Endothelial cell of umbilical vein (primary cell): ENCODE measurements around the gene NUDT14. TPM values are rescaled to one million over a fixed set of nuclear protein-coding genes. Genes with fewer than 3 reads are reported as not detected.

ENCODE experiments used
- BruUV-seq: library from RNA; stranded (reverse); fragments of 400-500 nt; replicated peaks from 2 replicates; lab custom pipeline; 2021; lab: Mats Ljungman, UMichigan
- CTCF ChIA-PET: fragments of 300-600, 350-600 bp; sonication (Branson Sonifier 250); formaldehyde crosslinking; loops from one replicate; lab custom pipeline; 2021; ENCODE audit warnings: antibody characterized with exemption, inconsistent platforms; lab: Charles Lee
- POLR2A ChIA-PET: fragments of 300-600, 350-600 bp; sonication (Branson Sonifier 250); formaldehyde crosslinking; loops from one replicate; lab custom pipeline; 2021; ENCODE audit warnings: antibody characterized with exemption, inconsistent platforms; lab: Charles Lee
- DNase-seq: peaks from one replicate; pipeline ENCODE4 v3.0.0-alpha.2; 2011; ENCODE audit warnings: low read depth, low spot score
- FAIRE-seq: peaks from 2 replicates; lab custom pipeline; 2011; peaks lifted over from hg19 to GRCh38; lab: Jason Lieb, UNC
- H2AFZ ChIP-seq: 2 replicates; pipeline ENCODE4 v1.6.0; 2012; ENCODE audit warnings: low read depth, low read length, control low read depth, inconsistent platforms
- H3K27ac ChIP-seq: 2 replicates; pipeline ENCODE4 v1.5.1; 2011; ENCODE audit warnings: low read depth, mild to moderate bottlenecking, control low read depth, low read length, moderate library complexity; ENCODE audit not compliant: insufficient read depth
- H3K27me3 ChIP-seq, 2 experiments: 2 replicates each; pipeline versions ENCODE4 v1.6.0 to v1.6.1; 2011; ENCODE audit warnings: low read length in 2 of 2, mixed read lengths in 1 of 2; ENCODE audit not compliant: control insufficient read depth in 2 of 2, insufficient read depth in 2 of 2
- H3K36me3 ChIP-seq, 2 experiments: 2 replicates in 1 of 2; 3 replicates in 1 of 2; pipeline ENCODE4 v1.5.1; 2011; ENCODE audit warnings: low read length in 2 of 2, mild to moderate bottlenecking in 1 of 2, moderate library complexity in 1 of 2; ENCODE audit not compliant: control insufficient read depth in 2 of 2, insufficient read depth in 2 of 2; ENCODE audit errors: extremely low read depth in 1 of 2
- H3K4me1 ChIP-seq: 3 replicates; pipeline ENCODE4 v1.5.1; 2011; ENCODE audit warnings: mild to moderate bottlenecking, low read length; ENCODE audit not compliant: control insufficient read depth, insufficient read depth; ENCODE audit errors: extremely low read depth
- H3K4me2 ChIP-seq: 2 replicates; pipeline ENCODE4 v1.6.1; 2011; ENCODE audit warnings: low read length, control low read depth, mixed read lengths; ENCODE audit not compliant: insufficient read depth
- H3K4me3 ChIP-seq, 3 experiments: fragments of 200-600 bp in 1 of 3; sonication (generic), shearing (Covaris generic) in 1 of 3; replicated peaks in 1 of 3; 2 replicates each; pipeline ENCODE4 v1.5.1; 2011 to 2016; ENCODE audit warnings: control low read depth in 3 of 3, low read length in 3 of 3, mild to moderate bottlenecking in 2 of 3, inconsistent platforms in 1 of 3, low read depth in 1 of 3, moderate library complexity in 1 of 3; ENCODE audit not compliant: insufficient read depth in 1 of 3
- H3K79me2 ChIP-seq: 2 replicates; pipeline ENCODE4 v1.6.0; 2012; ENCODE audit warnings: low read length, inconsistent platforms; ENCODE audit not compliant: control insufficient read depth, insufficient read depth
- H3K9ac ChIP-seq: replicated peaks from 2 replicates; pipeline ENCODE3; 2011; ENCODE audit warnings: low read length, control low read depth; ENCODE audit not compliant: insufficient read depth; ENCODE audit errors: extremely low read depth
- H3K9me1 ChIP-seq: replicated peaks from 3 replicates; pipeline ENCODE4 v1.6.0; 2011; ENCODE audit warnings: mild to moderate bottlenecking, low read length; ENCODE audit not compliant: control insufficient read depth, insufficient read depth; ENCODE audit errors: extremely low read depth
- H3K9me3 ChIP-seq: replicated peaks from 2 replicates; pipeline ENCODE4 v1.5.1; 2012; ENCODE audit warnings: low read length, inconsistent platforms; ENCODE audit not compliant: control insufficient read depth, insufficient read depth
- H4K20me1 ChIP-seq: replicated peaks from 2 replicates; pipeline ENCODE3; 2011; ENCODE audit warnings: mild to moderate bottlenecking, low read length; ENCODE audit not compliant: control insufficient read depth, insufficient read depth; ENCODE audit errors: extremely low read depth
- EZH2 ChIP-seq: IDR thresholded peaks from 2 replicates; pipeline ENCODE4 v1.6.1; 2012; ENCODE audit warnings: borderline replicate concordance, low read depth, mild to moderate bottlenecking, moderate library complexity, low read length, inconsistent platforms; ENCODE audit not compliant: severe bottlenecking
- FOS ChIP-seq: IDR thresholded peaks from 2 replicates; pipeline ENCODE4 v1.6.1; 2011; ENCODE audit warnings: mild to moderate bottlenecking, low read length, moderate library complexity, borderline replicate concordance; ENCODE audit not compliant: insufficient read depth
- GATA2 ChIP-seq: IDR thresholded peaks from 2 replicates; pipeline ENCODE4 v1.7.0; 2011; ENCODE audit warnings: low read depth, mild to moderate bottlenecking, moderate library complexity, mixed read lengths, low read length; ENCODE audit not compliant: insufficient read length, insufficient read depth
- JUN ChIP-seq: IDR thresholded peaks from 2 replicates; pipeline ENCODE4 v1.6.1; 2011; ENCODE audit warnings: borderline replicate concordance, low read depth; ENCODE audit not compliant: insufficient read length, insufficient read depth
- MYC ChIP-seq: IDR thresholded peaks from one replicate; pipeline ENCODE4 v1.6.1; 2011; ENCODE audit warnings: mild to moderate bottlenecking, low read depth, low read length
- POLR2A ChIP-seq: IDR thresholded peaks from 2 replicates; pipeline ENCODE4 v1.6.1; 2012; ENCODE audit warnings: low read depth, mild to moderate bottlenecking, control low read depth, low read length
- POLR2AphosphoS5 ChIP-seq: IDR thresholded peaks from 2 replicates; pipeline ENCODE4 v1.6.1; 2012; ENCODE audit warnings: low read depth, mild to moderate bottlenecking, control low read depth, low read length, moderate library complexity; ENCODE audit not compliant: insufficient read depth
- dilution Hi-C: fragments of 300-500 bp; cut with MboI; formaldehyde crosslinking; loops from one replicate; pipeline ENCODE4 v1.15.0; 2019; ENCODE audit warnings: low sequenced_read_pairs; ENCODE audit not compliant: extremely low pct_ligation_motif_present
- intact Hi-C: fragments of 100-400 bp; cut with micrococcal nuclease; formaldehyde crosslinking; loops from one replicate; pipeline ENCODE4 v1.10.0; 2022
- polyA plus RNA-seq, 4 experiments: library from polyadenylated mRNA; depleted of rRNA in 3 of 4; stranded (reverse) in 3 of 4; unstranded in 1 of 4; fragments of >200 nt; gene quantifications; 2 replicates each; pipeline versions ENCODE4 v1.2.1 to v1.2.3, GENCODE V29; 2011 to 2012; ENCODE audit warnings: missing spikeins in 1 of 4
- total RNA-seq: library from RNA; stranded (reverse); gene quantifications from 2 replicates; pipeline ENCODE4 v1.2.3, GENCODE V29; 2021
- TF ChIP-seq, protein P1 (sequence below), 2 donors: IDR thresholded peaks; 1 replicate in 1 of 2; 2 replicates in 1 of 2; pipeline ENCODE4 v1.5.1; 2011; ENCODE audit warnings: low read length in 2 of 2, mild to moderate bottlenecking in 2 of 2, moderate library complexity in 2 of 2, control low read depth in 1 of 2, inconsistent platforms in 1 of 2, low read depth in 1 of 2; ENCODE audit not compliant: insufficient read depth in 1 of 2; ENCODE audit errors: extremely low read depth in 1 of 2
- TF ChIP-seq, protein P2 (sequence below): IDR thresholded peaks from 2 replicates; pipeline ENCODE4 v1.6.1; 2011; ENCODE audit not compliant: insufficient read depth, insufficient read length

NUDT14 gene
- total and polyA plus RNA-seq, 2 donors (not counting 3 experiments of a cell fraction or from before 2014, with no cell fraction given) = 97.7 to 103 TPM

DNA sequence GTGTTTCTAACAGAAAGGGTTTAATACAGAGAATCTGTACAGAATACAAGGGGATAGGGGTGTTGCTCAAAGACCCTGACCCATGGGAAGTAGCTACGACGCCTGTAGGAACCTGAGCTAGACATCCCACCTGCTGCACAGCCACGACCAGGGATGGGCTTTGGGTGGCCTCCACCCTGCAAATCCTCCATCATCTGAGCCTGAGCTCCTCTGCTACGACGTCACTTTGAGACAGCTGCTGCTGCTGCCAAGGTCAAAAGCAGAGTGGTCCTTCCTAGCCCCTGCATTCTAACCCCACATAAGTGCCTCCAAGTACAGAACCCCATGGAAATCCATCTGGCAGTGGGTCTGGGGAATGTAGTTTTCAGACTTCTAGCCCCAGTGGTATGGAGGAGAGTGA lies 56.3 kb downstream of the NUDT14 start:
- Histone ChIP-seq H3K4me3 (no peak overlapping the region), H3K27me3 (peaks cover 15 to 18% of the 10 kb centered on the region in 2 experiments), H2AFZ (no peak overlapping the region), H4K20me1 (no peaks in the 10 kb centered on the region), H3K9ac (no peak overlapping the region), H3K4me2 (no peak overlapping the region), H3K9me1 (no peaks in the 10 kb centered on the region), H3K9me3 (no peaks in the 10 kb centered on the region), H3K27ac (no peak overlapping the region), H3K79me2 (no peaks in the 10 kb centered on the region), H3K4me1 (no peaks in the 10 kb centered on the region), H3K36me3 (no peaks in the 10 kb centered on the region)
- no peak for FAIRE-seq
- POLR2A ChIA-PET = no interaction called here
- intact Hi-C loops (no loop called here), dilution Hi-C loops (no loop called here)
- no TSS peak for BruUV-seq
- CTCF ChIA-PET = interaction anchor here (1.0 to 1.2 kb wide), 3 partner anchors 12 to 39 kb away, joined by 3 to 4 read pairs (median 3); no protein-coding TSS in a partner anchor
- no peak for TF ChIP-seq FOS
- TF ChIP-seq, protein P1, sequence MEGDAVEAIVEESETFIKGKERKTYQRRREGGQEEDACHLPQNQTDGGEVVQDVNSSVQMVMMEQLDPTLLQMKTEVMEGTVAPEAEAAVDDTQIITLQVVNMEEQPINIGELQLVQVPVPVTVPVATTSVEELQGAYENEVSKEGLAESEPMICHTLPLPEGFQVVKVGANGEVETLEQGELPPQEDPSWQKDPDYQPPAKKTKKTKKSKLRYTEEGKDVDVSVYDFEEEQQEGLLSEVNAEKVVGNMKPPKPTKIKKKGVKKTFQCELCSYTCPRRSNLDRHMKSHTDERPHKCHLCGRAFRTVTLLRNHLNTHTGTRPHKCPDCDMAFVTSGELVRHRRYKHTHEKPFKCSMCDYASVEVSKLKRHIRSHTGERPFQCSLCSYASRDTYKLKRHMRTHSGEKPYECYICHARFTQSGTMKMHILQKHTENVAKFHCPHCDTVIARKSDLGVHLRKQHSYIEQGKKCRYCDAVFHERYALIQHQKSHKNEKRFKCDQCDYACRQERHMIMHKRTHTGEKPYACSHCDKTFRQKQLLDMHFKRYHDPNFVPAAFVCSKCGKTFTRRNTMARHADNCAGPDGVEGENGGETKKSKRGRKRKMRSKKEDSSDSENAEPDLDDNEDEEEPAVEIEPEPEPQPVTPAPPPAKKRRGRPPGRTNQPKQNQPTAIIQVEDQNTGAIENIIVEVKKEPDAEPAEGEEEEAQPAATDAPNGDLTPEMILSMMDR (IDR thresholded peaks at IDR 0.05; ENCODE audit: extremely low read depth in 1 of 2, insufficient read depth in 1 of 2, low read depth in 1 of 2, low read length in 2 of 2) = no peak
- no peak for TF ChIP-seq GATA2
- TF ChIP-seq POLR2A = no peak
- no peak for TF ChIP-seq POLR2AphosphoS5
- no peak for TF ChIP-seq MYC
- no peak for TF ChIP-seq EZH2
- TF ChIP-seq JUN = no peak
- TF ChIP-seq, protein P2, sequence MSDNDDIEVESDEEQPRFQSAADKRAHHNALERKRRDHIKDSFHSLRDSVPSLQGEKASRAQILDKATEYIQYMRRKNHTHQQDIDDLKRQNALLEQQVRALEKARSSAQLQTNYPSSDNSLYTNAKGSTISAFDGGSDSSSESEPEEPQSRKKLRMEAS = no peak
- DNase-seq = no peak
